ENCODE data around the gene WDR81. TPM values are rescaled to one million over a fixed set of nuclear protein-coding genes. Genes with fewer than 3 reads are reported as not detected.

WDR81 gene
- total and polyA plus RNA-seq, 2 donors (not counting 3 experiments of a cell fraction or from before 2014, with no cell fraction given) = 10.4 to 17.3 TPM

DNA sequence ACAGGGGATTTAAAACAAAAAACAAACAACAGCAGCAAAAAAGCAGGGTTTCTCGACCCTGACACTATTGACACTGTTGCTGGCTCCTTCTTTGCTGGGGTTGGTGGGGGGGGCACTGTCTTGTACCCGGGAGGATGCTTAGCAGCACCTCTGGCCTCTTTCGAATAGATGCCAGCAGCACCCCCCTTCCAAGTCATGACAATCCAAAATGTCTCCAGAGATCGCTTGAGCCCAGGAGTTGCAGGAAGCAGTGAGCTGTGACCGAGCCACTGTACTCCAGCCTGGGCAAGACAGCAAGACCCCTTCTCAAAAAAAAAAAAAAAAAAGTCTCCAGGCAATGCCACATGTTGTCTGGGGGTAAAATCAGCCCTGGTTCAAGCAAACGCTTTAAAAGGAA, 57.7 kb downstream of the WDR81 start:
- Histone ChIP-seq H3K27me3 (ENCODE audit: control insufficient read depth in 2 of 2, insufficient read depth in 2 of 2, low read length in 2 of 2) (no peaks in the 10 kb centered on the region), H3K79me2 (ENCODE audit: control insufficient read depth, insufficient read depth, low read length) (no peaks in the 10 kb centered on the region), H3K9me1 (replicated peaks; ENCODE audit: control insufficient read depth, extremely low read depth, insufficient read depth, low read length) (no peaks in the 10 kb centered on the region), H3K27ac (ENCODE audit: insufficient read depth, low read depth, low read length) (no peak overlapping the region), H3K9ac (replicated peaks; ENCODE audit: extremely low read depth, insufficient read depth, low read length) (no peak overlapping the region), H3K4me1 (ENCODE audit: control insufficient read depth, extremely low read depth, insufficient read depth, low read length) (peaks cover 12% of the 10 kb centered on the region), H2AFZ (ENCODE audit: low read depth, low read length) (no peak overlapping the region), H3K4me2 (ENCODE audit: insufficient read depth, low read length) (no peak overlapping the region), H3K9me3 (replicated peaks; ENCODE audit: control insufficient read depth, insufficient read depth, low read length) (no peaks in the 10 kb centered on the region), H3K4me3 (replicated peaks in 1 of 3; ENCODE audit: insufficient read depth in 1 of 3, low read depth in 1 of 3, low read length in 3 of 3) (no peak overlapping the region), H3K36me3 (ENCODE audit: control insufficient read depth in 2 of 2, extremely low read depth in 1 of 2, insufficient read depth in 2 of 2, low read length in 2 of 2) (peaks cover 2% of the 10 kb centered on the region in 2 experiments), H4K20me1 (replicated peaks; ENCODE audit: control insufficient read depth, extremely low read depth, insufficient read depth, low read length) (no peaks in the 10 kb centered on the region)
- BruUV-seq (replicated peaks) = no TSS peak
- TF ChIP-seq, protein P1, sequence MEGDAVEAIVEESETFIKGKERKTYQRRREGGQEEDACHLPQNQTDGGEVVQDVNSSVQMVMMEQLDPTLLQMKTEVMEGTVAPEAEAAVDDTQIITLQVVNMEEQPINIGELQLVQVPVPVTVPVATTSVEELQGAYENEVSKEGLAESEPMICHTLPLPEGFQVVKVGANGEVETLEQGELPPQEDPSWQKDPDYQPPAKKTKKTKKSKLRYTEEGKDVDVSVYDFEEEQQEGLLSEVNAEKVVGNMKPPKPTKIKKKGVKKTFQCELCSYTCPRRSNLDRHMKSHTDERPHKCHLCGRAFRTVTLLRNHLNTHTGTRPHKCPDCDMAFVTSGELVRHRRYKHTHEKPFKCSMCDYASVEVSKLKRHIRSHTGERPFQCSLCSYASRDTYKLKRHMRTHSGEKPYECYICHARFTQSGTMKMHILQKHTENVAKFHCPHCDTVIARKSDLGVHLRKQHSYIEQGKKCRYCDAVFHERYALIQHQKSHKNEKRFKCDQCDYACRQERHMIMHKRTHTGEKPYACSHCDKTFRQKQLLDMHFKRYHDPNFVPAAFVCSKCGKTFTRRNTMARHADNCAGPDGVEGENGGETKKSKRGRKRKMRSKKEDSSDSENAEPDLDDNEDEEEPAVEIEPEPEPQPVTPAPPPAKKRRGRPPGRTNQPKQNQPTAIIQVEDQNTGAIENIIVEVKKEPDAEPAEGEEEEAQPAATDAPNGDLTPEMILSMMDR (IDR thresholded peaks at IDR 0.05; ENCODE audit: extremely low read depth in 1 of 2, insufficient read depth in 1 of 2, low read depth in 1 of 2, low read length in 2 of 2) = no peak
- TF ChIP-seq FOS (IDR thresholded peaks at IDR 0.05; ENCODE audit: borderline replicate concordance, insufficient read depth, low read length) = no peak
- no peak for TF ChIP-seq MYC (IDR thresholded peaks at IDR 0.05; ENCODE audit: low read depth, low read length)
- intact Hi-C loops (cut with micrococcal nuclease) = no loop called here
- FAIRE-seq (no peak), DNase-seq (ENCODE audit: low read depth, low spot score) (no peak)
- dilution Hi-C loops (cut with MboI; ENCODE audit: extremely low pct_ligation_motif_present, low sequenced_read_pairs) = no loop called here
- CTCF ChIA-PET = interaction anchor here (2.2 to 8.8 kb wide), 4 partner anchors 9 to 68 kb away, joined by 10 to 262 read pairs (median 18); partner anchors contain the start of genes SERPINF1 and WDR81
- POLR2A ChIA-PET = interaction anchor here (0.7 to 2.8 kb wide), 3 partner anchors 34 to 265 kb away, joined by 3 to 16 read pairs (median 6); no protein-coding TSS in a partner anchor

DNA sequence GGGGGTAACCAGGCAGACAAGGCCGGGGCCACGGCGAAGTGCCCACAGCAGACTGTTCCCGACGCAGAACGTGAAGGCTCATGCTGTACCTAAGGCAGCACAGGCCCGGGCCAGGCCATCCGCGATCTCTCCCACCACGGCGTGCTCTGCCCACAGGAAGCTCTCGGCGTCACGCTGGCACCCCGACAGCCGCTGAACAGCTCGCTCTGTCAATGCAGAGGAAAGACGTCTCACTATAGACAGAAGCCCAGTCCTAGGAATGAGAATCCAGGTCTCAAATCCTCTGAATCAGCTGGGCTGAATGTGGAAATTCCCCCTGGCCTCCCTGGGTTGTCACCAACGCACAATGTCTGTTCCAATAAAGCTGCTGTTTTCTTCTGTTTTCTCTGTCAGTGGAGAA, 58.8 kb downstream of the WDR81 start:
- Histone ChIP-seq H3K4me1 (ENCODE audit: control insufficient read depth, extremely low read depth, insufficient read depth, low read length) (peaks cover 21% of the 10 kb centered on the region), H3K36me3 (ENCODE audit: control insufficient read depth in 2 of 2, extremely low read depth in 1 of 2, insufficient read depth in 2 of 2, low read length in 2 of 2) (peaks cover 2% of the 10 kb centered on the region in 2 experiments), H3K27ac (ENCODE audit: insufficient read depth, low read depth, low read length) (no peak overlapping the region), H4K20me1 (replicated peaks; ENCODE audit: control insufficient read depth, extremely low read depth, insufficient read depth, low read length) (no peaks in the 10 kb centered on the region), H3K9me3 (replicated peaks; ENCODE audit: control insufficient read depth, insufficient read depth, low read length) (no peaks in the 10 kb centered on the region), H3K4me3 (replicated peaks in 1 of 3; ENCODE audit: insufficient read depth in 1 of 3, low read depth in 1 of 3, low read length in 3 of 3) (no peak overlapping the region), H2AFZ (ENCODE audit: low read depth, low read length) (no peak overlapping the region), H3K9ac (replicated peaks; ENCODE audit: extremely low read depth, insufficient read depth, low read length) (no peak overlapping the region), H3K9me1 (replicated peaks; ENCODE audit: control insufficient read depth, extremely low read depth, insufficient read depth, low read length) (no peaks in the 10 kb centered on the region), H3K79me2 (ENCODE audit: control insufficient read depth, insufficient read depth, low read length) (no peaks in the 10 kb centered on the region), H3K27me3 (ENCODE audit: control insufficient read depth in 2 of 2, insufficient read depth in 2 of 2, low read length in 2 of 2) (no peaks in the 10 kb centered on the region), H3K4me2 (ENCODE audit: insufficient read depth, low read length) (no peak overlapping the region)
- FAIRE-seq (no peak), DNase-seq (ENCODE audit: low read depth, low spot score) (no peak)
- ChIA-PET CTCF (interaction anchor here (0.8 to 8.8 kb wide), 28 partner anchors 10 to 209 kb away, joined by 3 to 262 read pairs (median 5); partner anchors contain the start of genes SERPINF1 and WDR81), POLR2A (interaction anchor here (0.6 to 2.8 kb wide), 2 partner anchors 67 to 70 kb away, joined by 3 to 16 read pairs; no protein-coding TSS in a partner anchor)
- dilution Hi-C loops (cut with MboI; ENCODE audit: extremely low pct_ligation_motif_present, low sequenced_read_pairs) (no loop called here), intact Hi-C loops (cut with micrococcal nuclease) (no loop called here)
- BruUV-seq (replicated peaks) = no TSS peak
- TF ChIP-seq FOS (IDR thresholded peaks at IDR 0.05; ENCODE audit: borderline replicate concordance, insufficient read depth, low read length) (no peak), GATA2 (IDR thresholded peaks at IDR 0.05; ENCODE audit: insufficient read depth, insufficient read length, low read depth, low read length) (no peak), POLR2AphosphoS5 (IDR thresholded peaks at IDR 0.05; ENCODE audit: insufficient read depth, low read depth, low read length) (no peak), MYC (IDR thresholded peaks at IDR 0.05; ENCODE audit: low read depth, low read length) (no peak), EZH2 (IDR thresholded peaks at IDR 0.05; ENCODE audit: borderline replicate concordance, low read depth, low read length, severe bottlenecking) (no peak), POLR2A (IDR thresholded peaks at IDR 0.05; ENCODE audit: low read depth, low read length) (no peak), JUN (IDR thresholded peaks at IDR 0.05; ENCODE audit: borderline replicate concordance, insufficient read depth, insufficient read length, low read depth) (no peak)
- TF ChIP-seq, protein P1 (IDR thresholded peaks at IDR 0.05; ENCODE audit: extremely low read depth in 1 of 2, insufficient read depth in 1 of 2, low read depth in 1 of 2, low read length in 2 of 2) = no peak
- TF ChIP-seq, protein P2, sequence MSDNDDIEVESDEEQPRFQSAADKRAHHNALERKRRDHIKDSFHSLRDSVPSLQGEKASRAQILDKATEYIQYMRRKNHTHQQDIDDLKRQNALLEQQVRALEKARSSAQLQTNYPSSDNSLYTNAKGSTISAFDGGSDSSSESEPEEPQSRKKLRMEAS (IDR thresholded peaks at IDR 0.05; ENCODE audit: insufficient read depth, insufficient read length) = no peak

All from endothelial cell of umbilical vein (primary cell).